Upper lobe of right lung (tissue), 1 donor: ENCODE data around the gene COX15. TPM values are rescaled to one million over a fixed set of nuclear protein-coding genes. Genes with fewer than 3 reads are reported as not detected.

Experiments
- ATAC-seq: fragments of 200-7000 bp; cut with Tn5 transposase; one replicate; pipeline ENCODE4 v1.9.1; 2020; ENCODE audit warnings: mild to moderate bottlenecking, moderate library complexity
- DNase-seq: peaks from one replicate; pipeline ENCODE4 v3.0.0-alpha.2; 2020
- H3K27ac ChIP-seq: fragments of 200-600 bp; one replicate; pipeline ENCODE4 v1.8.0; 2022
- H3K27me3 ChIP-seq: fragments of 200-600 bp; one replicate; pipeline ENCODE4 v1.8.0; 2022; ENCODE audit warnings: mild to moderate bottlenecking
- H3K36me3 ChIP-seq: fragments of 200-600 bp; one replicate; pipeline ENCODE4 v1.8.0; 2022
- H3K4me1 ChIP-seq: fragments of 200-600 bp; one replicate; pipeline ENCODE4 v1.8.0; 2022
- H3K4me3 ChIP-seq: fragments of 200-600 bp; one replicate; pipeline ENCODE4 v1.8.0; 2022; ENCODE audit warnings: mild to moderate bottlenecking
- H3K9me3 ChIP-seq: fragments of 200-600 bp; one replicate; pipeline ENCODE4 v1.8.0; 2022
- intact Hi-C: fragments of 100-400 bp; cut with DNase I; formaldehyde crosslinking; loops from one replicate; pipeline ENCODE4 v1.11.0; 2022
- total RNA-seq: library from RNA; stranded (reverse); fragmentation: NEBNext Ultra II Directional; extraction: Animal tissue kit (Norgen Biotek cat#: 25700); gene quantifications from one replicate; pipeline ENCODE4 v1.2.1, GENCODE V29; 2021
- TF ChIP-seq, protein P1 (sequence below): fragments of 200-600 bp; IDR thresholded peaks from one replicate; pipeline ENCODE4 v1.8.0; 2022; ENCODE audit warnings: antibody characterized with exemption
- donor health status: DM: no; HTN: yes; CAD: no; lungs with severe emphysema.

COX15 gene
- total RNA-seq, 1 donor from 2014 or later, result 32.2 TPM

- no peak for DNase-seq
- peaks cover 25% of the 10 kb centered on the region for H3K36me3 ChIP-seq
- H3K4me3 ChIP-seq, result no peak overlapping the region
- intact Hi-C loops, result no loop called here
- TF ChIP-seq, protein P1, sequence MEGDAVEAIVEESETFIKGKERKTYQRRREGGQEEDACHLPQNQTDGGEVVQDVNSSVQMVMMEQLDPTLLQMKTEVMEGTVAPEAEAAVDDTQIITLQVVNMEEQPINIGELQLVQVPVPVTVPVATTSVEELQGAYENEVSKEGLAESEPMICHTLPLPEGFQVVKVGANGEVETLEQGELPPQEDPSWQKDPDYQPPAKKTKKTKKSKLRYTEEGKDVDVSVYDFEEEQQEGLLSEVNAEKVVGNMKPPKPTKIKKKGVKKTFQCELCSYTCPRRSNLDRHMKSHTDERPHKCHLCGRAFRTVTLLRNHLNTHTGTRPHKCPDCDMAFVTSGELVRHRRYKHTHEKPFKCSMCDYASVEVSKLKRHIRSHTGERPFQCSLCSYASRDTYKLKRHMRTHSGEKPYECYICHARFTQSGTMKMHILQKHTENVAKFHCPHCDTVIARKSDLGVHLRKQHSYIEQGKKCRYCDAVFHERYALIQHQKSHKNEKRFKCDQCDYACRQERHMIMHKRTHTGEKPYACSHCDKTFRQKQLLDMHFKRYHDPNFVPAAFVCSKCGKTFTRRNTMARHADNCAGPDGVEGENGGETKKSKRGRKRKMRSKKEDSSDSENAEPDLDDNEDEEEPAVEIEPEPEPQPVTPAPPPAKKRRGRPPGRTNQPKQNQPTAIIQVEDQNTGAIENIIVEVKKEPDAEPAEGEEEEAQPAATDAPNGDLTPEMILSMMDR, result no peak
- no peaks in the 10 kb centered on the region for H3K4me1 ChIP-seq
- H3K27ac ChIP-seq, result no peak overlapping the region
- no peaks in the 10 kb centered on the region for H3K9me3 ChIP-seq
- no peak for ATAC-seq
- H3K27me3 ChIP-seq, result no peaks in the 10 kb centered on the region
Observed at GRCh38 chr10:99682752-99683151, 49.2 kb downstream of the COX15 start.

Other genes with a start within 250 kb of the COX15 start
- gene NKX2-3, start 199.2 kb downstream of the COX15 start, total RNA-seq, result 0.26 TPM
- 47.4 TPM for gene SLC25A28, start 111.7 kb downstream of the COX15 start, total RNA-seq
- gene ENTPD7, start 72.6 kb downstream of the COX15 start, total RNA-seq, result 7.9 TPM
- 15.8 TPM for gene CUTC, start 107 bp upstream of the COX15 start, total RNA-seq
- 1.1 TPM for gene ABCC2, start 50.5 kb upstream of the COX15 start, total RNA-seq